ENCODE results near the gene TNFRSF13B.
"Not testable (repeated sequence)": the region's sequence is repeated elsewhere in the genome, so short reads cannot be mapped to it uniquely, and the experiment has no call there.

DNA sequence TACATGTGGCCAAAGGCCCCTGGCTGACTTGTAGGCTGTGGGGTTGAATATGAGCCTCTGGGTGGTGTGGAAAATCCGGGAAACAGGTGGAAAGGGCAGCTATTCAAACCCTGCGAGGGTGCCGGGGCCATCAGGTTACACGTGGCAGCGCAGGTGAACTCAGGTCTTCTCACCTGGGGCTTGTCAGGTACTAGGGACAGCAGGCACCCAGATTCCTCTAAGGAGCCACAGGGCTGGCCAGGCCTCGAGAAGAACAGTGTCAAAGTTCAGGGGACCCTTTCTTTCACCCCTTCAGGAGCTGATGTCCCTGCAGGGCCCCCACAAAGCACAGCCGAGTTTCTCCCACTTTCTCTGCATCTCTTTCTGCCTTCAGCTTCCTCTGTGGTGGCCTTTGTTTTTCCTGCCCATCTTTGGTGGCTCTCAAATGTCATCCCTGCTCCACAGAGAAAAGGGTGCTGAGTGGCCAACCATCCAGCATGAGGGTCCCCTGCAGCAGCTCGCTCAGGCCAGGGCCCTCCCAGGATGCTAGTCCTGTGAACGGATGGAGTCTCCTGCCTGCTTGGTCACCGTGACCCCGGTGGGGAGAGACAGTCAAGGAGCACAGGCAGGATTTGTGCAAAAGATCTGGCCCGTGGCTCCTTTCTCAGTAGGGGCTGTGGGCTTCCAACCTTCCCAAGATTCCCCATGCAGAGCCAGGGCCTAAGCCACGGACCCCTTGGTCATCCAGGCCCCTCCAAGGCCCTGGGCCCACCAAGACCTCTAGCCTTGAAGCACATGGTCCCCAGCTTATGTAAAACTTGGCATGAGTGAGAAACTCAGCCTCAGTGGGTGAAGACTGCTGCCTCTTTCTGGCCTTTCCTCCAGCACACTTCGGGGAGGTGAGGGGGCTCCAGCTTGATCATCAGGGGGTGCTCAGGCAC, 42.2 kb upstream of the TNFRSF13B start:
- TF ChIP-seq EZH2 (IDR thresholded peaks at IDR 0.05); POLR2AphosphoS5 (IDR thresholded peaks at IDR 0.05; ENCODE audit: low read depth, low read length): not testable (repeated sequence)
- TF ChIP-seq, protein P1, sequence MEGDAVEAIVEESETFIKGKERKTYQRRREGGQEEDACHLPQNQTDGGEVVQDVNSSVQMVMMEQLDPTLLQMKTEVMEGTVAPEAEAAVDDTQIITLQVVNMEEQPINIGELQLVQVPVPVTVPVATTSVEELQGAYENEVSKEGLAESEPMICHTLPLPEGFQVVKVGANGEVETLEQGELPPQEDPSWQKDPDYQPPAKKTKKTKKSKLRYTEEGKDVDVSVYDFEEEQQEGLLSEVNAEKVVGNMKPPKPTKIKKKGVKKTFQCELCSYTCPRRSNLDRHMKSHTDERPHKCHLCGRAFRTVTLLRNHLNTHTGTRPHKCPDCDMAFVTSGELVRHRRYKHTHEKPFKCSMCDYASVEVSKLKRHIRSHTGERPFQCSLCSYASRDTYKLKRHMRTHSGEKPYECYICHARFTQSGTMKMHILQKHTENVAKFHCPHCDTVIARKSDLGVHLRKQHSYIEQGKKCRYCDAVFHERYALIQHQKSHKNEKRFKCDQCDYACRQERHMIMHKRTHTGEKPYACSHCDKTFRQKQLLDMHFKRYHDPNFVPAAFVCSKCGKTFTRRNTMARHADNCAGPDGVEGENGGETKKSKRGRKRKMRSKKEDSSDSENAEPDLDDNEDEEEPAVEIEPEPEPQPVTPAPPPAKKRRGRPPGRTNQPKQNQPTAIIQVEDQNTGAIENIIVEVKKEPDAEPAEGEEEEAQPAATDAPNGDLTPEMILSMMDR (IDR thresholded peaks at IDR 0.05 in 2 of 3, conservative IDR thresholded peaks at IDR 0.05 in 1 of 3; ENCODE audit: borderline replicate concordance in 1 of 3, insufficient read depth in 1 of 3, low read depth in 2 of 3, low read length in 2 of 3): not testable (repeated sequence)
